H1 (cell line): ENCODE data around the gene TMEM272. TPM values are rescaled to one million over a fixed set of nuclear protein-coding genes. Genes with fewer than 3 reads are reported as not detected.

Experiments used
- EGR1 ChIP-seq: IDR thresholded peaks from 2 replicates; pipeline ENCODE4 v1.6.1; 2011; ENCODE audit warnings: low read depth, low read length, borderline replicate concordance
- SIN3A ChIP-seq, 2 experiments: IDR thresholded peaks in 1 of 2; conservative IDR thresholded peaks in 1 of 2; 2 replicates each; pipeline ENCODE4 v1.6.1; 2011 to 2012; ENCODE audit warnings: low read length in 2 of 2, improper control_type of control experiment in 1 of 2, low read depth in 1 of 2, mild to moderate bottlenecking in 1 of 2
- polyA plus RNA-seq, 7 experiments: library from polyadenylated mRNA; depleted of rRNA in 3 of 7; stranded (reverse) in 5 of 7; unstranded in 2 of 7; fragments of >200 nt in 5 of 7; fragments of 200-250 nt in 2 of 7; gene quantifications; 1 replicate in 5 of 7; 2 replicates in 1 of 7; 4 replicates in 1 of 7; pipeline versions ENCODE4 v1.2.1 to v1.2.3, GENCODE V29; 2011 to 2013; ENCODE audit warnings: missing spikeins in 2 of 7, mixed read lengths in 2 of 7
- total RNA-seq: library from RNA; stranded (reverse); fragmentation: NEBNext Ultra II Directional; extraction: Animal tissue kit (Norgen Biotek cat#: 25700); gene quantifications from 2 replicates; pipeline ENCODE4 v1.2.1, GENCODE V29; 2021
- TF ChIP-seq, protein P1 (sequence below): IDR thresholded peaks from 2 replicates; pipeline ENCODE4 v1.6.1; 2012; ENCODE audit warnings: inconsistent platforms

Gene TMEM272
- total and polyA plus RNA-seq, 2 of the 8 experiments (the other 6 are each of a cell fraction or from before 2014, with no cell fraction given) = 0.05 TPM; not detected in 1

DNA sequence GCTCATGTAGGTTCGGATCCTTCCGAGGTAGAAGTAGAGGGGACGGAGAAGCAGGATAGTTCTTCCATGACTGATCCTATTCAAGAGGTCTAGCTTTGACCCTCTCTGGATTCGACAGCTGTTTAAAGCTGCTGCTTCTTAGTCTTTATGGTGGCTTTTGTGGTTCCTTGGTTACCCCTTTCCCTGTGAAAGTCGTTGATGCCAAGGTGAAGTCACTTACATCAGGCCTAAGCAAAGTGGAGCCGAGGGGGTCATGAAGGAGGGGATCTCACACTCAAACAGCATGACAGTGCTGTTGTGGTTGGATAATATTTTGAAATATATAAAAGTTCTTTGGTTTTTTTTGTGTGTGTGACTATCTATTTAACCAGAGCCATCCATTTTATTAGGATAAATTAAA lies 24.9 kb upstream of the TMEM272 start (continued):
- TF ChIP-seq EGR1 (no peak), SIN3A (conservative IDR thresholded peaks at IDR 0.05 in 1 of 2, IDR thresholded peaks at IDR 0.05 in 1 of 2; ENCODE audit: low read depth in 1 of 2, low read length in 2 of 2) (no peak)
- TF ChIP-seq, protein P1, sequence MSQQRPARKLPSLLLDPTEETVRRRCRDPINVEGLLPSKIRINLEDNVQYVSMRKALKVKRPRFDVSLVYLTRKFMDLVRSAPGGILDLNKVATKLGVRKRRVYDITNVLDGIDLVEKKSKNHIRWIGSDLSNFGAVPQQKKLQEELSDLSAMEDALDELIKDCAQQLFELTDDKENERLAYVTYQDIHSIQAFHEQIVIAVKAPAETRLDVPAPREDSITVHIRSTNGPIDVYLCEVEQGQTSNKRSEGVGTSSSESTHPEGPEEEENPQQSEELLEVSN = no peak
- TF ChIP-seq, all 59 proteins: peak for 0
